SJCRH30 (cell line): ENCODE data around the gene APEH. TPM values are rescaled to one million over a fixed set of nuclear protein-coding genes. Genes with fewer than 3 reads are reported as not detected.

ENCODE experiments used
- DNase-seq, 2 experiments: peaks; one replicate each; pipeline ENCODE4 v3.0.0-alpha.2; 2015 to 2020
- H3K27ac ChIP-seq: fragments of 250-450 bp; sonication (Bioruptor Pico); 2 replicates; pipeline ENCODE4 v1.5.1; 2020; ENCODE audit warnings: mild to moderate bottlenecking, moderate library complexity
- H3K27me3 ChIP-seq: fragments of 250-450 bp; sonication (Bioruptor Pico); 2 replicates; pipeline ENCODE4 v1.5.1; 2020; ENCODE audit warnings: mild to moderate bottlenecking, moderate library complexity
- H3K36me3 ChIP-seq: fragments of 250-450 bp; sonication (Bioruptor Pico); 2 replicates; pipeline ENCODE4 v1.5.1; 2020; ENCODE audit warnings: mild to moderate bottlenecking, moderate library complexity
- H3K4me1 ChIP-seq: fragments of 250-450 bp; sonication (Bioruptor Pico); 2 replicates; pipeline ENCODE4 v1.5.1; 2020; ENCODE audit warnings: mild to moderate bottlenecking, moderate library complexity
- H3K4me3 ChIP-seq: fragments of 250-450 bp; sonication (Bioruptor Pico); 2 replicates; pipeline ENCODE4 v1.5.1; 2020; ENCODE audit warnings: mild to moderate bottlenecking, moderate library complexity
- H3K9me3 ChIP-seq: fragments of 250-450 bp; sonication (Bioruptor Pico); replicated peaks from 2 replicates; pipeline ENCODE4 v1.5.1; 2020; ENCODE audit warnings: mild to moderate bottlenecking, moderate library complexity
- total RNA-seq: library from RNA; depleted of rRNA; stranded (reverse); fragments of >200 nt; shearing (Covaris generic); gene quantifications from 2 replicates; pipeline ENCODE4 v1.2.3, GENCODE V29; 2014; rRNA removed

APEH gene
- total RNA-seq, 1 experiment from 2014 or later: 61.8 TPM

DNA sequence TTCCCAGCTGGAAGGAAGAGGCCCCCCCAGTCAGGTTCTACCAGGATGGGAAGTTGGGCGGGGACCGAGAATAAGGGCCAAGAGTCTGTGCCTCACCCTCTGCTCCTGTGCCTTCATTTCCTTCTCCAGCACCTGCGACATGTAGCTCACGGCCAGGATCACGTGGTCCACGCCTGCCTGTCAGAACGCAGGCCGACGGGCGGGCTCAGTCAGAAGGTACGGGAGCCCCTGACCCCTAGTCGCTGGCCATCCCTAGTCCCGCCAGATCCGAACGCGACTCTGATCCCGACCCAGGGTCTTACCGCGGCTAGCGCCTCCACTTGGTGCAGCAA is 49.1 kb downstream of the APEH start:
- Histone ChIP-seq H3K36me3 (peaks cover 10% of the 10 kb centered on the region; the same call in 1 of the 2 replicates), H3K27me3 (no peaks in the 10 kb centered on the region), H3K4me1 (no peaks in the 10 kb centered on the region), H3K4me3 (peak overlapping the region; percentile 77), H3K9me3 (no peaks in the 10 kb centered on the region), H3K27ac (peak overlapping the region; percentile 69)
- peak in 1 of 2 experiments; percentile 34 for DNase-seq

DNA sequence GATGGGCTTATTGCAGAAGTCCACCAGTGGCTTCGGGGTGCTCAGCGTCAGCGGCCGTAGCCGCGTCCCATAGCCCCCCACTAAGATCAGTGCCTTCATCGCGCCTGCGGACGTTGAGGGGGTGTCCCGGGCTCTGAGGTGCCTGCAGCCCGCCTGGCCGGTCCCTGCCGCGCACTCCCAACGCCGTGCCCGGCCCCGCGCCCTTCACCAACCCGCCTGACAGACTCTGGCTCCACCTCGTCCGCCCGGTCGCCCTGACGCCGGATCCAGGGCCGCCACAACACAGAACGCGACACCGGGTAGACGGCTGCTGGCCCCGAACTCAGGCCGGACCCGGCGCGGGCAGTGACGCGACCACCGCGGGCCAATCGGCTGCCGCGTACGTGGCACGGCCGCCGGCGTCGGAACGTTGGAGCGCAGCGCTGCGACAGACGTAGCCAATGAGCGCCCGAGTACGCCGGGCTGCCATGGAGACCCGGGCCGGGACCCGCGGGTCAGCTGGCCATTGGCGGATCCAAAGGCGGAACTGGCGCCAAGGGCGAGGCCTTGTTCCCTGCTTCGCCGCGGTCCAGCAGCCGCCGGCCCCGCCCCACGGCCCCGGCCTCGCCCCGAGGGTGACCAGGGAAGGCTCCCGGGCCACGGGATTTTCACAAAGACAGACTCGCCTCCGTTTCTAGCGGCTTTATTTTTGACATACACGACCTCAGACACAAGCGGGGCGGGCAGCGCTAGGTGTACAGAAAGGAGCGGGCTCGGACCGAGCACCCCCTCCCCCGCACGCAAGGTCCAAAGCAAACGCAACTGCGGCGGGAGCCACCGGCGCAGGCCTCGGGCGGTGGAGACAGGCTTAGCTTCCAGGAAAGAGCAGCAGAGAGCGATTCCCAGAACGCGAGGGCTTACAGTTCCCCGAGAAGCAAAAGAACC is 49.7 kb downstream of the APEH start, which contains the start of gene GMPPB:
Gene GMPPB, minus strand, starts transcription at position 324 of the 924 bp plus-strand sequence. Its CDS starts 225 bp downstream, at position 99.
- H3K27me3 ChIP-seq: no peaks in the 10 kb centered on the region
- H3K4me1 ChIP-seq: no peaks in the 10 kb centered on the region
- peak within 1 kb of the TSS; percentile 69 for H3K27ac ChIP-seq
- no peaks in the 10 kb centered on the region for H3K9me3 ChIP-seq
- peak within 1 kb of the TSS; percentile 77 for H3K4me3 ChIP-seq
- peaks cover 9% of the 10 kb centered on the region; the same call in 1 of the 2 replicates for H3K36me3 ChIP-seq
- DNase-seq: peak; percentile 94 to 96

GRCh38 chr3:49724586-49724985 is 50.4 kb downstream of the APEH start:
- H3K27me3 ChIP-seq: no peaks in the 10 kb centered on the region
- peaks cover 4% of the 10 kb centered on the region; the same call in 1 of the 2 replicates for H3K36me3 ChIP-seq
- peak overlapping the region; percentile 69 for H3K27ac ChIP-seq
- no peaks in the 10 kb centered on the region for H3K4me1 ChIP-seq
- DNase-seq: no peak
- H3K9me3 ChIP-seq: no peaks in the 10 kb centered on the region
- H3K4me3 ChIP-seq: peak overlapping the region; percentile 77

GRCh38 chr3:49725906-49726681 is 51.9 kb downstream of the APEH start:
- H3K36me3 ChIP-seq: peaks cover 2% of the 10 kb centered on the region; the same call in 1 of the 2 replicates
- no peak overlapping the region for H3K27ac ChIP-seq
- no peak for DNase-seq
- no peaks in the 10 kb centered on the region for H3K4me1 ChIP-seq
- no peak overlapping the region for H3K4me3 ChIP-seq
- H3K9me3 ChIP-seq: no peaks in the 10 kb centered on the region
- H3K27me3 ChIP-seq: no peaks in the 10 kb centered on the region

DNA sequence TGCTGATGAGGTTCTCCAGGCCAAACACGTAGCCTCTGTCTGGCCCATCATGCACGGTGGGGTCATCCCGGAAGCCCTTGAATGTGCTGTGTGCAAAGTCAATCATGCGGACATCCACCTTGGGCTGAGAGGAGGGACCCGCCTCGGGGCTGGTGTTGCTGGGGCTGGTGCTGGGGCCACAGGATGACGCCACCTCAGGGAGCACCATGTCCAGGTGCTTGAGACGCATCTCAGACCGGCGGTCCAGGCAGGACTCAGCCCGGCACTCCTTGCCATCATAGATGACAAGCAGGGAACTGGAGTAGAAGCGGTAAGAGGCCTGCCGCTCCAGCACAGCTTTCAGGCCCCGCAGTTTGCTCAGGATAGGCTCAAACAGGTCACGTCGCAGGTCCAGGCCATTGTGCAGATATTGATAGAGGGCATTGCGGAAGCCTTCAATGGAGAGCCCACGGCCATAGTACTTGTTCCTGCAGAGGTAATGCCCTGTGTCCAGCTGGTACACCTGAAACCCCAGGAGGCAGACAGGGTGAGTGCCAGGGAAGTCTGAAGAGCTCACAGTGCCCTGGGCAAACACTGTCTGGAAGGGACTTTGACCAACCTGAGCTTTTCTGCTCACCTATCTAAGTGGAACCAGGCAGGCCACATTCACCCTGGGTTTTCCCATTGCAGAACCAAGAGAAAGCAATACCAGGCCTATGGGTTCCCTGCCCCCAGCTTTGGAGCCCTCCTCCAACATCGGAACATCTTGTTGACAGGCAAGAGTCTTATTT is 53.2 kb downstream of the APEH start:
- H3K9me3 ChIP-seq: no peaks in the 10 kb centered on the region
- H3K36me3 ChIP-seq: peaks cover 7% of the 10 kb centered on the region; the same call in 1 of the 2 replicates
- no peaks in the 10 kb centered on the region for H3K27me3 ChIP-seq

GRCh38 chr3:49727924-49728361 is 53.8 kb downstream of the APEH start:
- H3K4me3 ChIP-seq: no peak overlapping the region
- no peaks in the 10 kb centered on the region for H3K4me1 ChIP-seq
- no peak for DNase-seq
- no peaks in the 10 kb centered on the region for H3K9me3 ChIP-seq
- no peak overlapping the region for H3K27ac ChIP-seq
- H3K36me3 ChIP-seq: peaks cover 7% of the 10 kb centered on the region; the same call in 1 of the 2 replicates
- no peaks in the 10 kb centered on the region for H3K27me3 ChIP-seq

More for the DNA sequence above, 53.2 kb downstream of the APEH start:
- DNase-seq: no peak
- Histone ChIP-seq H3K27ac (no peak overlapping the region), H3K4me1 (no peaks in the 10 kb centered on the region), H3K4me3 (no peak overlapping the region)

- DNase-seq: no peak
- no peaks in the 10 kb centered on the region for H3K27me3 ChIP-seq
- H3K36me3 ChIP-seq: peaks cover 11% of the 10 kb centered on the region; the same call in 1 of the 2 replicates
- no peak overlapping the region for H3K4me3 ChIP-seq
- no peaks in the 10 kb centered on the region for H3K9me3 ChIP-seq
- no peaks in the 10 kb centered on the region for H3K4me1 ChIP-seq
- H3K27ac ChIP-seq: no peak overlapping the region
These were observed 55.9 kb downstream of the APEH start for GRCh38 chr3:49729966-49730609.

GRCh38 chr3:49732597-49732996 is 58.4 kb downstream of the APEH start:
- no peak overlapping the region for H3K27ac ChIP-seq
- H3K9me3 ChIP-seq: no peaks in the 10 kb centered on the region
- H3K36me3 ChIP-seq: peaks cover 21% of the 10 kb centered on the region
- DNase-seq: no peak
- no peaks in the 10 kb centered on the region for H3K27me3 ChIP-seq
- no peak overlapping the region for H3K4me3 ChIP-seq
- H3K4me1 ChIP-seq: no peaks in the 10 kb centered on the region

GRCh38 chr3:49733551-49733950 is 59.4 kb downstream of the APEH start:
- Histone ChIP-seq H3K4me1 (no peaks in the 10 kb centered on the region), H3K9me3 (no peaks in the 10 kb centered on the region), H3K4me3 (no peak overlapping the region), H3K27ac (no peak overlapping the region), H3K36me3 (peaks cover 21% of the 10 kb centered on the region), H3K27me3 (no peaks in the 10 kb centered on the region)
- no peak for DNase-seq

Other genes starting within 250 kb of the APEH start
- 2.4 and 2.6 TPM in 2 replicates for gene NICN1, start 245.0 kb upstream of the APEH start, total RNA-seq
- gene DAG1, start 204.1 kb upstream of the APEH start, total RNA-seq: 79.5 and 82.8 TPM in 2 replicates
- 0.08 and 0.14 TPM in 2 replicates for gene BSN, start 119.9 kb upstream of the APEH start, total RNA-seq
- 0.84 and 3.3 TPM in 2 replicates for gene MST1, start 15.1 kb downstream of the APEH start, total RNA-seq
- gene RNF123, start 15.2 kb downstream of the APEH start, total RNA-seq: 12.0 and 12.3 TPM in 2 replicates
- 3.9 and 4.2 TPM in 2 replicates for gene AMIGO3, start 45.3 kb downstream of the APEH start, total RNA-seq
- gene GMPPB, start 49.6 kb downstream of the APEH start, total RNA-seq: 12.9 and 14.6 TPM in 2 replicates
- gene IP6K1, start 112.2 kb downstream of the APEH start, total RNA-seq: 28.7 and 30.3 TPM in 2 replicates
- not detected in 2 replicates for gene CDHR4, start 125.5 kb downstream of the APEH start, total RNA-seq
- gene INKA1, start 128.9 kb downstream of the APEH start, total RNA-seq: 0.20 and 0.61 TPM in 2 replicates
- 0.85 and 0.99 TPM in 2 replicates for gene UBA7, start 139.6 kb downstream of the APEH start, total RNA-seq
- 14.5 and 15.6 TPM in 2 replicates for gene TRAIP, start 182.2 kb downstream of the APEH start, total RNA-seq
- gene CAMKV, start 195.6 kb downstream of the APEH start, total RNA-seq: not detected in 2 replicates
- gene MST1R, start 229.5 kb downstream of the APEH start, total RNA-seq: not detected in 2 replicates